PFSK-1 (cell line): ENCODE results near the gene EHD1.

Source experiments
- FOXP2 ChIP-seq: optimal IDR thresholded peaks from 2 replicates; pipeline ENCODE3; 2011; ENCODE audit warnings: borderline replicate concordance, control low read depth, inconsistent platforms; ENCODE audit not compliant: insufficient read depth; ENCODE audit errors: extremely low read length, extremely low read depth
- POLR2AphosphoS5 ChIP-seq: IDR thresholded peaks from 2 replicates; pipeline ENCODE4 v1.6.1; 2012; ENCODE audit warnings: low read depth, mild to moderate bottlenecking, control low read depth, low read length, moderate library complexity
- SIN3A ChIP-seq: IDR thresholded peaks from 2 replicates; pipeline ENCODE4 v1.6.1; 2012; ENCODE audit warnings: mild to moderate bottlenecking, low read length, moderate library complexity, borderline replicate concordance; ENCODE audit not compliant: insufficient read depth
- TAF1 ChIP-seq: IDR thresholded peaks from 2 replicates; pipeline ENCODE4 v1.6.1; 2012; ENCODE audit warnings: low read length, control low read depth, borderline replicate concordance; ENCODE audit not compliant: insufficient read depth
- TF ChIP-seq, protein P1 (sequence below), 2 experiments: IDR thresholded peaks; 2 replicates each; pipeline versions ENCODE4 v1.6.1 to v1.8.0; 2011 to 2012; ENCODE audit warnings: low read depth in 2 of 2, low read length in 2 of 2, control low read depth in 1 of 2, inconsistent platforms in 1 of 2, mild to moderate bottlenecking in 1 of 2, moderate library complexity in 1 of 2; ENCODE audit not compliant: insufficient read depth in 1 of 2

EHD1 gene

DNA sequence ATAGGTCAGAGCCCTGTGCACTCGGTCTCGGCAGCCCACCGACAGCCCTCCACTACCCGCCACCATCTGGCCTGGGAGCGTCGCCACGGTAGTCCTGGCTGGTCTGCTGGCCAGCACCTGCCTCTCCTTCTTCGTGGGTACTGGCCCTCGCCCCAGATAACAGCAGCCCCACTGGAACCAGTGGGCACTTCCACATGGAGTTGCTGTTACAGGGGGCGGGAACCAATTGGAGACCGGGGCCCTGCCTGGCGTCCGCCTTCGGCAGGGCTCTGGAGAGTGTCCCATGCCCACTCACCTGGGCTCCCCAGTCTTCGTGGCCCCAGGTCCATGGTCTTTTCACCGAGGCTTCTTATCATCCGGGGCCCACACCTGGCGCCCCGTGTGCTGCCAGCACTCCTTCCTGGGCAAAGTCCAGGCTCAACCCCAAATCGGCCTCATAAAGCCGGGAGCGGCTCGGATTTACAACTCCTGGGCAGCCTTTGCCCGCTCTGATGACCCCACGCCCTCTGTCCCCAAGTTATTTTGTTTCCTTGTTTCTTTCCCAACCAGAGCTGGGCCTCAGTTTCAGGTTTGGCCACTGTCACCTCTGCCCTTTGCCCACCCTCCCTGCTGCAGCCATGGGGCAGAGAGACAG is 12.9 kb upstream of the EHD1 start:
- TF ChIP-seq FOXP2 = no peak
- no peak for TF ChIP-seq SIN3A
- TF ChIP-seq, protein P1, sequence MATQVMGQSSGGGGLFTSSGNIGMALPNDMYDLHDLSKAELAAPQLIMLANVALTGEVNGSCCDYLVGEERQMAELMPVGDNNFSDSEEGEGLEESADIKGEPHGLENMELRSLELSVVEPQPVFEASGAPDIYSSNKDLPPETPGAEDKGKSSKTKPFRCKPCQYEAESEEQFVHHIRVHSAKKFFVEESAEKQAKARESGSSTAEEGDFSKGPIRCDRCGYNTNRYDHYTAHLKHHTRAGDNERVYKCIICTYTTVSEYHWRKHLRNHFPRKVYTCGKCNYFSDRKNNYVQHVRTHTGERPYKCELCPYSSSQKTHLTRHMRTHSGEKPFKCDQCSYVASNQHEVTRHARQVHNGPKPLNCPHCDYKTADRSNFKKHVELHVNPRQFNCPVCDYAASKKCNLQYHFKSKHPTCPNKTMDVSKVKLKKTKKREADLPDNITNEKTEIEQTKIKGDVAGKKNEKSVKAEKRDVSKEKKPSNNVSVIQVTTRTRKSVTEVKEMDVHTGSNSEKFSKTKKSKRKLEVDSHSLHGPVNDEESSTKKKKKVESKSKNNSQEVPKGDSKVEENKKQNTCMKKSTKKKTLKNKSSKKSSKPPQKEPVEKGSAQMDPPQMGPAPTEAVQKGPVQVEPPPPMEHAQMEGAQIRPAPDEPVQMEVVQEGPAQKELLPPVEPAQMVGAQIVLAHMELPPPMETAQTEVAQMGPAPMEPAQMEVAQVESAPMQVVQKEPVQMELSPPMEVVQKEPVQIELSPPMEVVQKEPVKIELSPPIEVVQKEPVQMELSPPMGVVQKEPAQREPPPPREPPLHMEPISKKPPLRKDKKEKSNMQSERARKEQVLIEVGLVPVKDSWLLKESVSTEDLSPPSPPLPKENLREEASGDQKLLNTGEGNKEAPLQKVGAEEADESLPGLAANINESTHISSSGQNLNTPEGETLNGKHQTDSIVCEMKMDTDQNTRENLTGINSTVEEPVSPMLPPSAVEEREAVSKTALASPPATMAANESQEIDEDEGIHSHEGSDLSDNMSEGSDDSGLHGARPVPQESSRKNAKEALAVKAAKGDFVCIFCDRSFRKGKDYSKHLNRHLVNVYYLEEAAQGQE (IDR thresholded peaks at IDR 0.05; ENCODE audit: insufficient read depth in 1 of 2, low read depth in 2 of 2, low read length in 2 of 2) = no peak
- TF ChIP-seq POLR2AphosphoS5 = no peak
- no peak for TF ChIP-seq TAF1

DNA sequence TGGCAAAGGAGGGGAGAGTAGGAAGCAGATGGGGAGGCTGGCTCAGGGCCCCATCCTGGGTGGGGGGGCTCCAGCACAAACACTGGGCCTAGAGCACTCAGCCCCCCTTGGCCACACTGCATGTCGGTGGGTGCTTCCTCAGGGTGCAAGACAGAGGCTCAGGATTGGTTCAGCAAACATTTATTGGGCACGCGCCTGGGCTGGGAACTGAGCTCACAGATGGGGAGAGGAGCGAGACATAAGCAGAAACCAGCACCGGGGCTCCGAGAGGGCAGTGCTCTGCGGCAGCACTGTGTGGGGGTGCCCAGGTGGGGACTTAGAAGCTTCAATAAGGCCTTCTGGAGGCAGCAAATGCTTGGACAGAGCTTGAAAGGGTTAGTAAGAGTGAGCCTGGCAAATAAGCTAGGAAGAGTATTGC is 12.1 kb upstream of the EHD1 start:
- TF ChIP-seq FOXP2 (no peak), TAF1 (no peak), POLR2AphosphoS5 (no peak), SIN3A (no peak)
- TF ChIP-seq, protein P1 (IDR thresholded peaks at IDR 0.05; ENCODE audit: insufficient read depth in 1 of 2, low read depth in 2 of 2, low read length in 2 of 2) = no peak

DNA sequence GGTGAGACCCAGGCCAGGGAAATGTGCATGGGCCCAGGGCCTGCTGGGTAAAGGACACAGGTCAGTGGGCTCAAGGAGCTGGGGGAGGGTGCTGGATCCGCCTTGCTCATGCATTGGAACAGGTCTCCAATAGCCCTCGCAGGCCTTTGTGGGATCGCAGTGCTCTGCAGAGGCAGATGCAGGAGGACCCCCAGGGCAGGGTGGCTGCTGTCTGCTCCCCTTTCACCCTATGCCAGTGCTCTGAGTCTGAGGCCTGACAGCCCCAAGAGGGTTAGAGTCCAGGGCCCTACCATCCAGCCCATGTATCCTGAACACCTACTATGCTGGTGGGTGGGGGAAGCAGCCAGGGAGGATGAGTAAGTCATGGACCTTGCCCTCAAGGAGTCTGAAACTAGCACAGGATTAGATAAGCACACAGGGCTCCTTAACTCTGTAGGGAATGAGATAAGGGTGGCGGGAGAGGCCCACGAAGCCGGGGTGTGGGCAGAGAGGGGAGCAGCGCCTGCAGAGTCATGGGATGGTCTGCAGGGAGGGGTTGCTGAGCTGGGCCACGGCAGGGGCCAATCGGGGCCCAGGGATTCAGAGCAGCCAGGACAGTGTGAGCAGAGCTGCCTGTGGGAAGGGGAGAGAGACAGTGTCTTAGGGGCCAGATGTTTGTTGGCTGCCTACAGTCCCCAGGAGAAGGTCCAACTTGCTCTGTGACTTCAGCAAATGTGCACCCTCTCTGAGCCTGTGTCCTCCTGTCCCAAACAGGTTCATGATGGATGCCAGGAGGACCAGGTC is 10.5 kb upstream of the EHD1 start:
- TF ChIP-seq POLR2AphosphoS5 (no peak), FOXP2 (no peak), TAF1 (no peak), SIN3A (no peak)
- TF ChIP-seq, protein P1 (IDR thresholded peaks at IDR 0.05; ENCODE audit: insufficient read depth in 1 of 2, low read depth in 2 of 2, low read length in 2 of 2) = no peak

DNA sequence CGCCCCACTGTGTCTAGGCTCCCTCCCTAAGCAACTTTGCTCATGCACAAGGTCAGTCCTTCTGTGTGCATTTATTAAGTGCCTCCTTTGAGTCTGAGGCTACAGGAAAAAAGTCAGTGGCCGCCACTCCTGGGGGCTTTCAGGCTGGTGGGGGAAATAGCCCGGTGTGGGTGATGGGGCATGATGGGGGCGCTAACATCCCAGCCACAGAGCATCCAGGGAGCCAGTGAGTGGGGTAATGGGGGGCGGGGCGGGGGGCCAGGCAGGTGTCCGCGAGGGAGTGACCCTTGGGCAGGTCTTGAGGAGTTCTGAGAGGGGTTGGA is 9.9 kb upstream of the EHD1 start:
- no peak for TF ChIP-seq TAF1
- TF ChIP-seq, protein P1 (IDR thresholded peaks at IDR 0.05; ENCODE audit: insufficient read depth in 1 of 2, low read depth in 2 of 2, low read length in 2 of 2) = no peak
- no peak for TF ChIP-seq POLR2AphosphoS5
- TF ChIP-seq SIN3A = no peak
- no peak for TF ChIP-seq FOXP2
